ENCODE measurements around the gene TMEM127. TPM values are rescaled to one million over a fixed set of nuclear protein-coding genes. Genes with fewer than 3 reads are reported as not detected.
"Not testable (repeated sequence)": the region's sequence is repeated elsewhere in the genome, so short reads cannot be mapped to it uniquely, and the experiment has no call there.

The TMEM127 gene
- total RNA-seq, 1 donor from 2014 or later: 30.6 TPM

DNA sequence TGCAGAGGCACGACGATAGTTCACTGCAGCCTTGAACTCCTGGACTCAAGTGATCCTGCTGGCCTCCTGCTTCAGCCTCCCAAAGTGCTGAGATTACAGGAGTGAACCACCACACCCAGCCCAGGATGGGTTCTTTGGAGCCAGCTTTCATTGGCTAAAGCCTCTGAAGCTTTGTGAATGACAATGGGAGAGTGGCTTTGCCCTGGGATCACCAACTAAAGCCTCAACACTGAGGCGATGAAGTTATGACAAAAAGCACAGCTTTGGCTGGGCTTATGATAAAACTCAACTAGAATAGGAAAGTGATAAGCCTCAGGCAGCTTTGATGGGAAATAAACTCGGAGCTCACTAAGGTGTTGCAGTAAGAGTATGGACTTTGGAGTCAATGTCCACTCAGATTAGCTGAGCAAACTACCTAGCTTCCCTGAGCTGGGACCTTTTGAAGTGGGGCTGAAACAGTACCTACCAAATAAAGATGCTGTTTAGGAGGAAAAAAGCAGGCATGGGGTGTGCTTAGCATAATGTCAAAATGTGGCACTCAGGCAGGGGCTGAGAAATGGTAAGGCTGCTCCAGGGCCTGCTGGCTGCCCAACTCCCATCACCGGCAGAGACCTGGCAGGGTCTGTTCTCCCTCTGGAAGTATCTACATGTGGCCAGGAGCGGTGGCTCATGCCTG lies 4.3 kb downstream of the TMEM127 start:
- Mint-ChIP-seq H3K9me3 (no peaks in the 10 kb centered on the region), H3K4me1 (peaks cover 26% of the 10 kb centered on the region), H3K27me3 (ENCODE audit: low read depth) (no peaks in the 10 kb centered on the region), H3K4me3 (no peak overlapping the region), H3K27ac (ENCODE audit: unreplicated experiment) (no peak overlapping the region), H3K36me3 (ENCODE audit: low read depth) (no peaks in the 10 kb centered on the region)
- no peak for DNase-seq (ENCODE audit: low read depth, low spot score)
- TF ChIP-seq, protein P1, sequence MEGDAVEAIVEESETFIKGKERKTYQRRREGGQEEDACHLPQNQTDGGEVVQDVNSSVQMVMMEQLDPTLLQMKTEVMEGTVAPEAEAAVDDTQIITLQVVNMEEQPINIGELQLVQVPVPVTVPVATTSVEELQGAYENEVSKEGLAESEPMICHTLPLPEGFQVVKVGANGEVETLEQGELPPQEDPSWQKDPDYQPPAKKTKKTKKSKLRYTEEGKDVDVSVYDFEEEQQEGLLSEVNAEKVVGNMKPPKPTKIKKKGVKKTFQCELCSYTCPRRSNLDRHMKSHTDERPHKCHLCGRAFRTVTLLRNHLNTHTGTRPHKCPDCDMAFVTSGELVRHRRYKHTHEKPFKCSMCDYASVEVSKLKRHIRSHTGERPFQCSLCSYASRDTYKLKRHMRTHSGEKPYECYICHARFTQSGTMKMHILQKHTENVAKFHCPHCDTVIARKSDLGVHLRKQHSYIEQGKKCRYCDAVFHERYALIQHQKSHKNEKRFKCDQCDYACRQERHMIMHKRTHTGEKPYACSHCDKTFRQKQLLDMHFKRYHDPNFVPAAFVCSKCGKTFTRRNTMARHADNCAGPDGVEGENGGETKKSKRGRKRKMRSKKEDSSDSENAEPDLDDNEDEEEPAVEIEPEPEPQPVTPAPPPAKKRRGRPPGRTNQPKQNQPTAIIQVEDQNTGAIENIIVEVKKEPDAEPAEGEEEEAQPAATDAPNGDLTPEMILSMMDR (conservative IDR thresholded peaks at IDR 0.05): no peak

DNA sequence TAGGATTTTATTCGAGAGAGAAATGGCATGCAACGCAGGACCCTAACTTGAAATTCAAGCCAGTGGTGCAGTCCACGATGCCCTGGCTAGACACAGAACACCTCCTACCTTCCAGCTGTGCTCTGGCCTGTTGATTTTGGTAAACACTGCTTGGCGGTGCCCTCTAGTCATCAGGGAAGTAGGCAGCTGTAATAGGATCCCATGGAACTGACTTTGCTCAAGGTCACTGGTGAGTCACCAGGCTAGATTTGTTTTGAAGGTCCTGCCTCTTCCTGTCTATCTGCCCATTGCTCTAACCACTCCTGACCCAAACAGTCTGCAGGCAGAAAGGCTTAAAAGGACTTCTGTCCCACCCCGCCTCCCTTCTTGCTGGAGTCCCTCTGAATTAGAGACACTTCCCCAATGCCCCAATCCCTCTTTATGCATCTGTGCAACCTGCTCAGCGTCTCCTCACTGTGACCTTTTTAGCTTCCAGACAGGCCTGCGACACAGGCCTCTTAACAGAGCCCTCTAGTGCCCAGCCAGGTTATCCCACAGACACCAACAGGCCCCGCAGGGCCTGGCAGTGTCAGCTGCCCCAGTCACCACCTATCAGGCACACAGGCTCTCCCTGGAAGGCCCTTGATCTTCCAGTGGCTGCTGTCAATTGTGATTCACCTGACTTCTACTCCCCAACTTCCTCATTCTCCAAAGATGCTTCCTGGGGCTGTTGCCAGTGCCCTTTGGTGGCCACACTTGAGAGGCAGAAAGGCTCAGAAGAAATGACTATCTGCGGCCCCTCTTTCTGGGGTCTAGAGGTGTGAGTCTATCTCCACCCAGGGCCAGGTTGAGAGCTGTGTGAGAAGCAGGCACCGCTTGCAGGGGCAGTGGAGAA lies 5.2 kb downstream of the TMEM127 start:
- DNase-seq (ENCODE audit: low read depth, low spot score): no peak
- H3K36me3 Mint-ChIP-seq (ENCODE audit: low read depth): no peaks in the 10 kb centered on the region
- H3K9me3 Mint-ChIP-seq: no peaks in the 10 kb centered on the region
- TF ChIP-seq, protein P1 (conservative IDR thresholded peaks at IDR 0.05): peak; percentile 51
- H3K4me1 Mint-ChIP-seq: peaks cover 24% of the 10 kb centered on the region
- H3K27ac Mint-ChIP-seq (ENCODE audit: unreplicated experiment): no peak overlapping the region
- no peaks in the 10 kb centered on the region for H3K27me3 Mint-ChIP-seq (ENCODE audit: low read depth)
- peak overlapping the region; percentile 28 for H3K4me3 Mint-ChIP-seq

DNA sequence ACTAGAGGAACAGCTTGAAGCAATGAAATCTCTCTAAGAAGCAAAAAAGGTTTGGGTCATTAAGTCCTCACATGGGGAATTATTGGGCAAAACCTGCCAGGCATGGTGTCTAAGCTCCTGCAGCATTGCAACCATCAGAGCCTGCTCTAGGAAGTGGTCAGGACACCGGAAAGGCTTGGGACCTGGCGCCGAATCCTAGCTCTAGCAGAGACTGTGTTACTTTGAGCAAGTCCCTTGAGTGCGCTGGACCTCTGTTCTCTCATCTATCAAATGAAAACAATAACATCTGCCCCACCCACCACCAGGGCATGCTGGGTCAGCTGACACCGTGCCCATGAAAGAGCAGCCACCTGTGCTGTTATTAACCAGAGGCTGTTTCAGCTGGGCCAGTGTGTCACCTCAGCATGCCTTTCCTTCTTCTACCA lies 6.3 kb downstream of the TMEM127 start:
- no peak for DNase-seq (ENCODE audit: low read depth, low spot score)
- Mint-ChIP-seq H3K9me3 (no peaks in the 10 kb centered on the region), H3K4me3 (no peak overlapping the region), H3K36me3 (ENCODE audit: low read depth) (no peaks in the 10 kb centered on the region), H3K27me3 (ENCODE audit: low read depth) (no peaks in the 10 kb centered on the region), H3K4me1 (peaks cover 20% of the 10 kb centered on the region), H3K27ac (ENCODE audit: unreplicated experiment) (peak overlapping the region; percentile 67)
- TF ChIP-seq, protein P1 (conservative IDR thresholded peaks at IDR 0.05): no peak

DNA sequence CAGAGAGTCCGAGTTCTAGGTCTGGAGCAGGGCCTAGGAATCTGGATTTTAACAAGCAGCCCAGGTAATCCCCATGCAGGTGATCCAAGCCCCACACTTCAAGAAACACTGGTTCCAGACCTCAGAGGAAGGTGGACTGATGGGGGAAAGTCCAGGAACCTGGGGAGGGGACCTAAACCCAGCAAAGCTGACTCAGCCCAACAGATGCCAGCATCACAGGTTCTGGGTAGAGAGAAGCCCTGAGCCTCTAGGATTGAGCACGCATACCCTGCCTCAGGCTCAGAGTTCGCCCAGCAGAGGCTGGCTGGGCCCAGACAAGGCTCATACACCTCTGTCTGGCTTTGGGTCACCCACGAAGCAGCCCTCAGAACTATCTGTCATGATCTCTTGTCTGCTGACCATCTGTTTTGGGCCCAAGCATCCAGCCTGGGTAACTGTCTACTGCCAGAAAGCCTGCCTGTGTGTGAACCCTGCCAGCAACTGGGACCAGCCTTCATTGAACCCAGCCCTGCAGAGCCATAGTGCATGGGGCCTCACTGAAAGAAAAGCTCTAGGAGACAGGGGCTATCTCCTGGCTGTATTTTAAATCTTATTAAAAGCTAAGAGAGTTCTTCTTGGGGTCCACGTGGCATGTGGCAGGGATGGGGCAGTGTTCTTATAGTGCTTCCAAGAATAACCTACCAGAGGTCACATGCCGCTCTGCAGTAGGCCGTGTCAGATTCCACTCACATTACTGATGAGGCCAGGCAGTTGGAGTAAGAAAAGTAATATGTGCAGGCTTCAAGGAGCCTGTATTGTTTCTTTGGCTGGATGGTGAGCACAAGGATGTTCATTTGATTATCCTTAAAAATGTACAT lies 7.4 kb downstream of the TMEM127 start:
- Mint-ChIP-seq H3K27me3 (ENCODE audit: low read depth) (no peaks in the 10 kb centered on the region), H3K4me3 (no peak overlapping the region), H3K27ac (ENCODE audit: unreplicated experiment) (no peak overlapping the region), H3K4me1 (peaks cover 9% of the 10 kb centered on the region), H3K9me3 (no peaks in the 10 kb centered on the region), H3K36me3 (ENCODE audit: low read depth) (peaks cover 2% of the 10 kb centered on the region)
- no peak for DNase-seq (ENCODE audit: low read depth, low spot score)
- TF ChIP-seq, protein P1 (conservative IDR thresholded peaks at IDR 0.05): no peak

DNA sequence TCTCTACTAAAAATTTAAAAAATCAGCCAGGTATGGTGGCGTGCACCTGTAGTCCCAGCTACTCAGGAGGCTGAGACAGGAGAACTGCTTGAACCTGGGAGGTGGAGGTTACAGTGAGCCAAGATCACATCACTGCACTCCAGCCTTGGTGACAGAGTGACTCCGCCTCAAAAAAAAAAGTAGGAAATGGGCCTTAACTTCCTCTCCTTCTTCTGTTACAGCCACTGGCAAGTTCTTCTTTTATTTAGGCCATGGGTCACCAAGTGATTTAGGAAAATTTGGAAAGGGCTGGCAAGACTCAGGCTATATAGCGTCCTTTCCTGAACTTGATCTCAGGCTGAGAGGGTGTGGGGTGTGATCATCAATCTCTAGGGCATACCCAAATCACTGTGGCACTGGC lies 8.1 kb downstream of the TMEM127 start:
- not testable (repeated sequence) for H3K27me3 Mint-ChIP-seq (ENCODE audit: low read depth); H3K36me3 Mint-ChIP-seq (ENCODE audit: low read depth); H3K4me1 Mint-ChIP-seq; H3K9me3 Mint-ChIP-seq; DNase-seq (ENCODE audit: low read depth, low spot score); H3K4me3 Mint-ChIP-seq; H3K27ac Mint-ChIP-seq (ENCODE audit: unreplicated experiment)
